ENCODE measurements around the gene PSMG1.

DNA sequence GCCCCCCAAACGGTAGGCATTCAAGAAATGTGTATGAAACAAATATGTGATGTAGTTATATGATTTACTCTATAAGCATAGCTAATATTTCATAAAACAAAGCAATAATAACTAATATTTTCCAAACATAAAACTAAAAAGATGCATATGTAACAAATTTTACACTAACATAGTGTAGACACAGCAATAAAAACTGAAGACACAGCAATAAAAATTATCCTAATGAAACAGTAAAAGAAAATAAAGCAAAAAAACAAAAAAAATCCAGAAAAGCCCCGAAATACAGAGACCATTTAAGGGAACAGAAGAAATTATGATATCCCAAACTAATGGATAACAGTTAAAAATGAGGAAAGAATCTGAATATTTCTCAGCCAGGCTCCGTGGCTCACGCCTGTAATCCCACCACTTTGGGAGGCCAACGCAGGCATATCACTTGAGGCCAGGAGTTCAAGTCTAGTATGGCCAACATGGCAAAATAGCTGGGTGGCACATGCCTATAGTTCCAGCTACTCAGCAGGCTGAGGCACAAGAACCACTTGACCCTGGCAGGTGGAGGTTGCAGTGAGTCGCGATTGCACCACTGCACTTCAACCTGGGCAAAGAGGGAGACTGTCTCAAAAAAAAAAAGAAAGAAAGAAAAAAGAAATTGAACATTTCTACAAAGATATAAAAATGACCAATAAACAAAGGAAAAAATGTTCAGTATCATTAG lies 38.2 kb upstream of the PSMG1 start:
- no peak for TF ChIP-seq POLR2A (IDR thresholded peaks at IDR 0.05; ENCODE audit: low read depth, low read length)
- no peak for TF ChIP-seq EZH2 (IDR thresholded peaks at IDR 0.05; ENCODE audit: borderline replicate concordance, low read depth, low read length, severe bottlenecking)
- TF ChIP-seq, protein P1, sequence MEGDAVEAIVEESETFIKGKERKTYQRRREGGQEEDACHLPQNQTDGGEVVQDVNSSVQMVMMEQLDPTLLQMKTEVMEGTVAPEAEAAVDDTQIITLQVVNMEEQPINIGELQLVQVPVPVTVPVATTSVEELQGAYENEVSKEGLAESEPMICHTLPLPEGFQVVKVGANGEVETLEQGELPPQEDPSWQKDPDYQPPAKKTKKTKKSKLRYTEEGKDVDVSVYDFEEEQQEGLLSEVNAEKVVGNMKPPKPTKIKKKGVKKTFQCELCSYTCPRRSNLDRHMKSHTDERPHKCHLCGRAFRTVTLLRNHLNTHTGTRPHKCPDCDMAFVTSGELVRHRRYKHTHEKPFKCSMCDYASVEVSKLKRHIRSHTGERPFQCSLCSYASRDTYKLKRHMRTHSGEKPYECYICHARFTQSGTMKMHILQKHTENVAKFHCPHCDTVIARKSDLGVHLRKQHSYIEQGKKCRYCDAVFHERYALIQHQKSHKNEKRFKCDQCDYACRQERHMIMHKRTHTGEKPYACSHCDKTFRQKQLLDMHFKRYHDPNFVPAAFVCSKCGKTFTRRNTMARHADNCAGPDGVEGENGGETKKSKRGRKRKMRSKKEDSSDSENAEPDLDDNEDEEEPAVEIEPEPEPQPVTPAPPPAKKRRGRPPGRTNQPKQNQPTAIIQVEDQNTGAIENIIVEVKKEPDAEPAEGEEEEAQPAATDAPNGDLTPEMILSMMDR (IDR thresholded peaks at IDR 0.05; ENCODE audit: extremely low read depth in 1 of 2, insufficient read depth in 1 of 2, low read depth in 1 of 2, low read length in 2 of 2), result no peak
- no peak for TF ChIP-seq GATA2 (IDR thresholded peaks at IDR 0.05; ENCODE audit: insufficient read depth, insufficient read length, low read depth, low read length)
- TF ChIP-seq POLR2AphosphoS5 (IDR thresholded peaks at IDR 0.05; ENCODE audit: insufficient read depth, low read depth, low read length), result no peak
- no peak for TF ChIP-seq MYC (IDR thresholded peaks at IDR 0.05; ENCODE audit: low read depth, low read length)
- TF ChIP-seq, protein P2, sequence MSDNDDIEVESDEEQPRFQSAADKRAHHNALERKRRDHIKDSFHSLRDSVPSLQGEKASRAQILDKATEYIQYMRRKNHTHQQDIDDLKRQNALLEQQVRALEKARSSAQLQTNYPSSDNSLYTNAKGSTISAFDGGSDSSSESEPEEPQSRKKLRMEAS (IDR thresholded peaks at IDR 0.05; ENCODE audit: insufficient read depth, insufficient read length), result no peak
- TF ChIP-seq JUN (IDR thresholded peaks at IDR 0.05; ENCODE audit: borderline replicate concordance, insufficient read depth, insufficient read length, low read depth), result no peak
- no peak for TF ChIP-seq FOS (IDR thresholded peaks at IDR 0.05; ENCODE audit: borderline replicate concordance, insufficient read depth, low read length)
